Neural crest cell (in vitro differentiated cells): ENCODE data around the gene ASB1. TPM values are rescaled to one million over a fixed set of nuclear protein-coding genes. Genes with fewer than 3 reads are reported as not detected.
A peak's percentile ranks its signal among the peaks of the same experiment; 100 is the strongest.
"Not testable (repeated sequence)": the region's sequence is repeated elsewhere in the genome, so short reads cannot be mapped to it uniquely, and the experiment has no call there.

Experiments used
- DNase-seq: peaks from one replicate; pipeline ENCODE4 v3.0.0; 2021; ENCODE audit warnings: low read depth, mixed read lengths, low spot score
- H3K27ac Mint-ChIP-seq: one replicate; pipeline ENCODE4 v1.8.0; 2021; ENCODE audit warnings: mild to moderate bottlenecking, mixed read lengths; ENCODE audit not compliant: unreplicated experiment
- H3K27me3 Mint-ChIP-seq: 2 replicates; pipeline ENCODE4 v1.8.0; 2021; ENCODE audit warnings: low read depth, mild to moderate bottlenecking, mixed read lengths
- H3K36me3 Mint-ChIP-seq: 2 replicates; pipeline ENCODE4 v1.8.0; 2021; ENCODE audit warnings: low read depth, mild to moderate bottlenecking, mixed read lengths
- H3K4me1 Mint-ChIP-seq: 2 replicates; pipeline ENCODE4 v1.8.0; 2021; ENCODE audit warnings: mixed read lengths
- H3K4me3 Mint-ChIP-seq: one replicate; pipeline ENCODE4 v1.8.0; 2021; ENCODE audit warnings: mild to moderate bottlenecking, mixed read lengths
- H3K9me3 Mint-ChIP-seq: 2 replicates; pipeline ENCODE4 v1.8.0; 2021; ENCODE audit warnings: mixed read lengths
- CTCF ChIP-seq: fragments of 200-600 bp; sonication (generic); conservative IDR thresholded peaks from 2 replicates; pipeline ENCODE4 v1.5.0; 2021; ENCODE audit warnings: antibody characterized with exemption, mild to moderate bottlenecking
- total RNA-seq: library from RNA; stranded (reverse); gene quantifications from 2 replicates; pipeline ENCODE4 v1.2.1, GENCODE V29; 2021

Gene ASB1
- total RNA-seq, 1 donor from 2014 or later, result 37.5 TPM

- Mint-ChIP-seq H3K36me3 (peaks cover 5% of the 10 kb centered on the region), H3K9me3 (no peaks in the 10 kb centered on the region), H3K4me3 (no peak overlapping the region), H3K27me3 (no peaks in the 10 kb centered on the region), H3K4me1 (peaks cover 26% of the 10 kb centered on the region), H3K27ac (no peak overlapping the region)
- TF ChIP-seq CTCF, result no peak
- DNase-seq, result no peak
Observed at GRCh38 chr2:238440331-238440730, 13.6 kb downstream of the ASB1 start.

GRCh38 chr2:238440767-238441166, 14.0 kb downstream of the ASB1 start:
- Mint-ChIP-seq H3K4me3 (no peak overlapping the region), H3K9me3 (no peaks in the 10 kb centered on the region)

GRCh38 chr2:238441262-238442114, 14.8 kb downstream of the ASB1 start:
- peaks cover 9% of the 10 kb centered on the region for H3K36me3 Mint-ChIP-seq
- no peaks in the 10 kb centered on the region for H3K9me3 Mint-ChIP-seq
- H3K27ac Mint-ChIP-seq, result no peak overlapping the region
- peaks cover 26% of the 10 kb centered on the region for H3K4me1 Mint-ChIP-seq
- peak; percentile 43 for DNase-seq
- no peaks in the 10 kb centered on the region for H3K27me3 Mint-ChIP-seq
- H3K4me3 Mint-ChIP-seq, result no peak overlapping the region
- TF ChIP-seq CTCF, result no peak

More at GRCh38 chr2:238440767-238441166, 14.0 kb downstream of the ASB1 start:
- TF ChIP-seq CTCF, result no peak
- H3K27ac Mint-ChIP-seq, result no peak overlapping the region
- no peaks in the 10 kb centered on the region for H3K27me3 Mint-ChIP-seq
- peaks cover 26% of the 10 kb centered on the region for H3K4me1 Mint-ChIP-seq
- DNase-seq, result no peak
- peaks cover 8% of the 10 kb centered on the region for H3K36me3 Mint-ChIP-seq

GRCh38 chr2:238442257-238442656, 15.5 kb downstream of the ASB1 start:
- H3K27me3 Mint-ChIP-seq, H3K36me3 Mint-ChIP-seq, H3K27ac Mint-ChIP-seq, H3K4me3 Mint-ChIP-seq, DNase-seq, H3K9me3 Mint-ChIP-seq: not testable (repeated sequence)
- H3K4me1 Mint-ChIP-seq, result peaks cover 26% of the 10 kb centered on the region

GRCh38 chr2:238444242-238444641, 17.5 kb downstream of the ASB1 start:
- TF ChIP-seq CTCF, result no peak
- Mint-ChIP-seq H3K27ac (no peak overlapping the region), H3K36me3 (peaks cover 9% of the 10 kb centered on the region)

More at GRCh38 chr2:238444242-238444641, 17.5 kb downstream of the ASB1 start:
- Mint-ChIP-seq H3K4me1 (peaks cover 26% of the 10 kb centered on the region), H3K27me3 (no peaks in the 10 kb centered on the region), H3K4me3 (no peak overlapping the region), H3K9me3 (no peaks in the 10 kb centered on the region)
- no peak for DNase-seq
